ENCODE measurements around the gene SENP5.

The SENP5 gene

DNA sequence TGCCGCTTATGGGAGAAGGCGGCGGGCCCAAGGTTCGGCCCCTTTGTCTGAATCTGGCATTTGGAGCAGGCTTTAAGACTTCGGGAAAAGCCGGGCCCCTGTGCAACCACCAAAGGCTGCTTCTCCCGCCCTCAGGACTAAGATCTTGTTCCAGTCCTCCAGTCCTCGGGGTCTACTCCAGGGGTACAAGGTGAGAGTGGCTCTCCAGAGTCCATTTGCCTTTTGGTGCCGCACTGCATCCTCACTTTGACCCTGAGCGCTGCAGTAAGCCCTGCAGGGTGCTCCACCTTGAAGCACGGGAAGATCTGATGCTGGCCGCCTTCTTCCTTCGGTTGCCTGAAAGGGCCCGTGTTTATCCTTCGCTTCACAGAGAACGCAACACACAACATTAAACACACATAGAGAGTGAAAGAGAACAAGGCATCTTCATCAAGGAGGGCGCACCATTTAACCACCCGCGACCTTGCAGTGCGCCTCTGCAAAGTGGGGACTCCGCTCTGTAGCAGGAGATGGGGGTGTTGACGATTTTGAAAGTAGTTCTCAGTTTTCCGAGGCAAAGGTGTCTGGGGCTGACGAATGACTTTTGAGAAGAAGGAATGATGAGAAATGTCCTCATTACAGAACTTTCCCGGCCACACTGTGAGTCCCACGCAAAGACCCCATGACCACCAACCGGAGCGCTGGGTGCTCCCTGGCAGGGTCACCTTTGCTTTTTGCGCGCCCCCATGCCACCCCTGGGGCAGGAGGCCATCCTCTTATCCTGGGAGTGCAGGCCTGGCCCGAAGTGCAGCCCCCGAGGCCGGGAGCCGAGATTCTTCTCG lies 99.9 kb downstream of the SENP5 start:
- no peak for FAIRE-seq
- TF ChIP-seq, protein P1, sequence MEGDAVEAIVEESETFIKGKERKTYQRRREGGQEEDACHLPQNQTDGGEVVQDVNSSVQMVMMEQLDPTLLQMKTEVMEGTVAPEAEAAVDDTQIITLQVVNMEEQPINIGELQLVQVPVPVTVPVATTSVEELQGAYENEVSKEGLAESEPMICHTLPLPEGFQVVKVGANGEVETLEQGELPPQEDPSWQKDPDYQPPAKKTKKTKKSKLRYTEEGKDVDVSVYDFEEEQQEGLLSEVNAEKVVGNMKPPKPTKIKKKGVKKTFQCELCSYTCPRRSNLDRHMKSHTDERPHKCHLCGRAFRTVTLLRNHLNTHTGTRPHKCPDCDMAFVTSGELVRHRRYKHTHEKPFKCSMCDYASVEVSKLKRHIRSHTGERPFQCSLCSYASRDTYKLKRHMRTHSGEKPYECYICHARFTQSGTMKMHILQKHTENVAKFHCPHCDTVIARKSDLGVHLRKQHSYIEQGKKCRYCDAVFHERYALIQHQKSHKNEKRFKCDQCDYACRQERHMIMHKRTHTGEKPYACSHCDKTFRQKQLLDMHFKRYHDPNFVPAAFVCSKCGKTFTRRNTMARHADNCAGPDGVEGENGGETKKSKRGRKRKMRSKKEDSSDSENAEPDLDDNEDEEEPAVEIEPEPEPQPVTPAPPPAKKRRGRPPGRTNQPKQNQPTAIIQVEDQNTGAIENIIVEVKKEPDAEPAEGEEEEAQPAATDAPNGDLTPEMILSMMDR (IDR thresholded peaks at IDR 0.05; ENCODE audit: insufficient read depth, missing control alignments), result no peak
- DNase-seq (ENCODE audit: insufficient read length, low spot score), result no peak

- FAIRE-seq (no peak), DNase-seq (ENCODE audit: insufficient read length, low spot score) (no peak)
- TF ChIP-seq, protein P1 (IDR thresholded peaks at IDR 0.05; ENCODE audit: insufficient read depth, missing control alignments), result no peak
Observed at GRCh38 chr3:196968233-196969133, 100.8 kb downstream of the SENP5 start, which contains the start of gene PIGZ. PIGZ (minus strand) TSS chr3:196968833; CDS start chr3:196952031, 16,802 bp downstream.

DNA sequence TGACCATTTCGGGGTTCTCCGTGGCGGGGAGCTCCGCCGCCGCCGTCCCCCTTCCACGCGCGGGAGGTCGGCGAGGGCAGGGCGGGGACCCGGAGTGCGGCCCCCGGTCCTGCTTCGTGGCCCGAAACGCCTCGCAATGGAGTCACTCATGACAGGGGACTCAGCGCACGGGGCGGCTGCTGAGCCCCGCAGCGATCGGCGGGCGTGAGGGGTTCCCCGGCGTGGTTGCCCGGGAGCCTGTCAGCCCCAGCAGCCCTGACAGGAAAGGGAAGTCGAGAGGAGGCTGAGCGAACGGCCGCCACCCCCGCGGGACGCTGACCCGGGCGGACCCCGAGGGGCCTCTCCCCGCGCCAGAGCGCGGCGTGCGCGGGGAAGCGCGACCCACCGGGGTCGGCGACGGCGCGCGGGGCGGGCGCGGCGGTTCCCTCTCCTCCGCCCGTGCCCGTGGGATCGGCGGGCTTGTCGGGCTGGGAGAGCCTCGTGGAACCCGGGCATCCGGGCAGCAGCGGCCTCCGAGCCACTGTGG lies 101.5 kb downstream of the SENP5 start:
- no peak for FAIRE-seq
- TF ChIP-seq, protein P1 (IDR thresholded peaks at IDR 0.05; ENCODE audit: insufficient read depth, missing control alignments), result no peak
- DNase-seq (ENCODE audit: insufficient read length, low spot score), result no peak

DNA sequence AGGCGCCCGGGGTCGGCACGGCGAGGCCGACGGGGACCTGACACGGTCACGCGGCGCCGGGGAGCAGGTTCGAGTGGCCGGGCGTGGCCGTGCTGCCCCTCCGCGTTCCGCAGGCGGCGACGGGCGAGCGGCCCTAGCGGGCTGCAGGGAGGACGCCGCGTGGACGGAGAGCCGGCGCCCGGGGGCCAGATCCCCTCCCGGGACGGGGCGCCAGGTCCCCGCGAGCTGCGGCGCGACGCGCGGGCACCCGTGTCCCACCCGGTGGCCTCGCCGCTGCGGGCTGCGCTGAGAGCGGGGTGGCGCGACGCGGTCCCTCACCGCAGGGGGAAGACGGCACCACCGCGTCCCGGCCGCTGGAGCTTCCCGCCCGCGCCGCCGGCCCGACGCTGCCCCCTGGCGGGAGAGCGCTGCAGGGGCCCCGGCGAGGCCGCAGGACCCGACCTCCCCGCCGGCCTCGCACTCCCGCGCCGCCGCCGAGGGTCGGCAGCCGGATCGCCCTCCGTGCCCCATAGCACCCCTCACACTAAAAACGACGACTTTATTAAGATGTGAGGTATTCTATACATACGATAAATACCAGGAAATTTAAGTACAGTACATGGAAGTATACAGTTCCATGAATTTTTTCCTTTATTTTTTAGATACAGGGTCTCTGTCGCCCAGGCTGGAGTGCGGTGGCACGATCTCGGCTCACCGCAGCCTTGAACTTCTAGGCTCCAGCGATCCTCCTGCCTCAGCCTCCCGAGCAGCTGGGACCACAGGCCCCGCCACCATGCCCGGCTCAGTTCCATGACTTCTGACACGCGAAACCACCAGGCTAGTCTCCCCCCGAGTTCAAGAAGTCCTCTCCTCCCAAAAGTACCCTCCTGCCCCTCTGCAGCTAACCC lies 102.2 kb downstream of the SENP5 start:
- TF ChIP-seq, protein P1 (IDR thresholded peaks at IDR 0.05; ENCODE audit: insufficient read depth, missing control alignments), result peak; percentile 64
- FAIRE-seq, result no peak

GRCh38 chr3:196970547-196971093 lies 102.9 kb downstream of the SENP5 start:
- FAIRE-seq (no peak), DNase-seq (ENCODE audit: insufficient read length, low spot score) (no peak)
- TF ChIP-seq, protein P1 (IDR thresholded peaks at IDR 0.05; ENCODE audit: insufficient read depth, missing control alignments), result no peak

More for the DNA sequence above, 102.2 kb downstream of the SENP5 start:
- DNase-seq (ENCODE audit: insufficient read length, low spot score), result peak; percentile 75

- no peak for FAIRE-seq
- TF ChIP-seq, protein P1 (IDR thresholded peaks at IDR 0.05; ENCODE audit: insufficient read depth, missing control alignments), result no peak
- no peak for DNase-seq (ENCODE audit: insufficient read length, low spot score)
Observed at GRCh38 chr3:196971094-196971698, 103.5 kb downstream of the SENP5 start.

Measured in D721Med (cell line).